ENCODE results near the gene TBC1D8. TPM values are rescaled to one million over a fixed set of nuclear protein-coding genes. Genes with fewer than 3 reads are reported as not detected.

The TBC1D8 gene
- total RNA-seq, 4 donors from 2014 or later, result 19.5 to 46.9 (median 24.8) TPM

DNA sequence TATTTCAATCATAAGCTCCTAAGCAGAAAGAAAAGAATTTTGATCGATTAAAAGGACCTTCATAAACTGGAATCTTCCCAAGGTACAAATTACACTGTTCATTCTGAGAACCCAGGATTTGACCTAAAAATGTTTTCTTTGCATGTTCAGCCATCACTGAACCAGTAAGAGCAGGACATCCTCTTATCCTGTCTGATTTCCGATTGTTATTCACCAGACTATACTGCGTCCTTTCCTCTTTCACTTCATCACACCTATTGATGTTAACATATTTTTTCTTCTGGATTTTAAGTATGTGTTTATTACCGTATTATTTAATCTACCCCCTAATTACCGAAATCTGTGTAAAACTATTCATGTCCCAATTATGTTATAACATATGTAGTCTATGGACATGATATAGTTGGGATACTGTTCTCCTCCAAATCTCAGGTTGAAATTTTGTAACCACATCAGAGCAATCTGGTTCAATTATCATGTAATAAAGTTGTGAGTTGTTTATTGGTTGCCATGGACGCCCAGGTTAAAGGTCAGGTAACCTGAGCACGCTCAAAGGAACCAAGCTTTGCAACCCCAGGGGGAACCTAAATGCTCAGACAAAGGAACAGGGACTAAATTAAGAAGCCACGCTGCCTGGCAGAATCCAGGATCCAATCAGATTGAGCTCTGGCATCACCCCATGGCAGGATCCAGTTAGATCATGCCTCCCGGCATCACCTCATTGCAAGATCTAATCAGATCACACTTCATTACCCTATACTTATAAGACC lies 11.6 kb upstream of the TBC1D8 start:
- no peak overlapping the region for H3K4me3 ChIP-seq
- H3K4me1 ChIP-seq, result peaks cover 0 to 7% (median 0%) of the 10 kb centered on the region in 3 donors
- WGBS, 2 donors, result 70 to 74% methylated on average over 9 of the region's 9 CpGs
- DNase-seq, result no peak
- TF ChIP-seq, protein P1, sequence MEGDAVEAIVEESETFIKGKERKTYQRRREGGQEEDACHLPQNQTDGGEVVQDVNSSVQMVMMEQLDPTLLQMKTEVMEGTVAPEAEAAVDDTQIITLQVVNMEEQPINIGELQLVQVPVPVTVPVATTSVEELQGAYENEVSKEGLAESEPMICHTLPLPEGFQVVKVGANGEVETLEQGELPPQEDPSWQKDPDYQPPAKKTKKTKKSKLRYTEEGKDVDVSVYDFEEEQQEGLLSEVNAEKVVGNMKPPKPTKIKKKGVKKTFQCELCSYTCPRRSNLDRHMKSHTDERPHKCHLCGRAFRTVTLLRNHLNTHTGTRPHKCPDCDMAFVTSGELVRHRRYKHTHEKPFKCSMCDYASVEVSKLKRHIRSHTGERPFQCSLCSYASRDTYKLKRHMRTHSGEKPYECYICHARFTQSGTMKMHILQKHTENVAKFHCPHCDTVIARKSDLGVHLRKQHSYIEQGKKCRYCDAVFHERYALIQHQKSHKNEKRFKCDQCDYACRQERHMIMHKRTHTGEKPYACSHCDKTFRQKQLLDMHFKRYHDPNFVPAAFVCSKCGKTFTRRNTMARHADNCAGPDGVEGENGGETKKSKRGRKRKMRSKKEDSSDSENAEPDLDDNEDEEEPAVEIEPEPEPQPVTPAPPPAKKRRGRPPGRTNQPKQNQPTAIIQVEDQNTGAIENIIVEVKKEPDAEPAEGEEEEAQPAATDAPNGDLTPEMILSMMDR (IDR thresholded peaks at IDR 0.05), result no peak
- no peak for TF ChIP-seq POLR2A (IDR thresholded peaks at IDR 0.05)
- intact Hi-C loops (cut with DNase I), result no loop called here
- no peaks in the 10 kb centered on the region for H3K36me3 ChIP-seq
- no peak overlapping the region for H3K27ac ChIP-seq
- H3K9me3 ChIP-seq, result peaks cover 0 to 7% (median under 1%) of the 10 kb centered on the region in 3 donors
- no peaks in the 10 kb centered on the region for H3K27me3 ChIP-seq

DNA sequence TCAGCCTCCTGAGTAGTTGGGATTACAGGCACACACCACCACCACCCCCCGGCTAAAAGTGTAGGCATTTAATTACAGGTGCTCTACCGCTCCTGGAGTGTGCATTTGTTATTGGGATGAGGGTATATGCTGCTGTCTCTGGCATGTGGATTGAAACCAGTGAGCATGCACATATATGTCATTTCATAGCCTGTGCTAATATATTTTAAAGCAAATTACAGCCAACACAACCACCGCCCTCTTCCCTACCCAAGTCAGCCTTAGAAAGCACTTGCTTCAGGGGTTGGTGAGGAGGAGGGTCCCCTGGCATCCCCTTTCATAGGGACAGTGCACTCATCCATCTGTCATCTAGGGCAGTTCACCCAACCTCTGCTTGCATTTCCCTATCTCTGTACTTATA lies 10.5 kb upstream of the TBC1D8 start:
- no peak overlapping the region for H3K4me3 ChIP-seq
- H3K27ac ChIP-seq, result no peak overlapping the region
- H3K36me3 ChIP-seq, result no peaks in the 10 kb centered on the region
- intact Hi-C loops (cut with DNase I), result no loop called here
- WGBS, 2 donors, result 92 to 100% methylated on average over 3 of the region's 3 CpGs
- no peak for DNase-seq
- H3K27me3 ChIP-seq, result no peaks in the 10 kb centered on the region
- no peaks in the 10 kb centered on the region for H3K9me3 ChIP-seq
- no peak for TF ChIP-seq POLR2A (IDR thresholded peaks at IDR 0.05)
- TF ChIP-seq, protein P1 (IDR thresholded peaks at IDR 0.05), result no peak
- peaks cover 0 to 7% (median 0%) of the 10 kb centered on the region in 3 donors for H3K4me1 ChIP-seq

DNA sequence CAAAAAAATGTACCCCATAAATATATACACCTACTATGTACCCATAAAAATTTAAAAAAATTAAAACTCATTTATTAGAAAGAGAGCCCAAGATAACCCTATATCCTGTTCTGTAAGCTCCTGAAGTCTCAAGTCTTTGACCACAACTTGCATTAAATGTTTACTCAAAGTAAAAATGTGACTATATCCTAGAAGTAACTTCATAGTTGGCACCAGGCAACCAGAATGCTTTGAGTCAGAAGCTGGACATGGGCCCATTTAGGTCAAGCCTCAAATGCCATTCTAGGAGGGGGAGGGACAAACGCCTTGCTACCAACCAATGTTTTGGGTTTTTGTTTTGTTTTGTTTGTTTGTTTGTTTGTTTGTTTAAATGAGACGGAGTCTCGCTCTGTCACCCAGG lies 9.3 kb upstream of the TBC1D8 start:
- no peak for TF ChIP-seq POLR2A (IDR thresholded peaks at IDR 0.05)
- TF ChIP-seq, protein P1 (IDR thresholded peaks at IDR 0.05), result no peak
- Histone ChIP-seq H3K27me3 (no peaks in the 10 kb centered on the region), H3K4me3 (no peak overlapping the region), H3K9me3 (no peaks in the 10 kb centered on the region), H3K4me1 (peaks cover 0 to 7% (median 0%) of the 10 kb centered on the region in 3 donors), H3K36me3 (no peaks in the 10 kb centered on the region), H3K27ac (no peak overlapping the region)
- WGBS, 2 donors, result 88 to 89% methylated on average over 3 of the region's 3 CpGs
- intact Hi-C loops (cut with DNase I), result no loop called here
- no peak for DNase-seq

DNA sequence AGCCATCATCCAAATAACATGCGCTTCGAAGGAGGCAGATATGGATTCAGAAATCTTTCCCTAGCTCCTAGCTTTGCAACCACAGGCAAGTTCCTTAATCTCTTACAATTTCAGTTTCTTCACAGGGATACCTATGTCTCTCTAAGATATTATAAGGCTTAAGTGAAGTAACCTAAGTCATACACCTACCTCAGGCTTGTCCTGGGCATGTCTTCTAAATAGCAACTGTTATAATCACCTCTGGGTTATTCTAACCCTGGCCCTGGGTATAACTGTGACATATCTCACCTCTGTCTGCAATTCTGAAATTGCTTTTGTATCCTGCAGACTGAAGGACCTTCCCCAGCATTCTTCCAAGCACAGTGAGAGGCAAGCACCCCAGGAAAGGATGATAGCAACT lies 8.3 kb upstream of the TBC1D8 start:
- Histone ChIP-seq H3K4me3 (no peak overlapping the region), H3K4me1 (peaks cover 0 to 7% (median 0%) of the 10 kb centered on the region in 3 donors), H3K36me3 (no peaks in the 10 kb centered on the region), H3K27ac (no peak overlapping the region), H3K9me3 (no peaks in the 10 kb centered on the region), H3K27me3 (no peaks in the 10 kb centered on the region)
- no peak for DNase-seq
- 97% methylated on average over 2 of the region's 2 CpGs for WGBS, 2 donors
- intact Hi-C loops (cut with DNase I), result loop anchor here (10.0 kb wide), 1 partner anchor 45 kb away; no protein-coding TSS in a partner anchor
- TF ChIP-seq POLR2A (IDR thresholded peaks at IDR 0.05), result no peak
- TF ChIP-seq, protein P1 (IDR thresholded peaks at IDR 0.05), result no peak

DNA sequence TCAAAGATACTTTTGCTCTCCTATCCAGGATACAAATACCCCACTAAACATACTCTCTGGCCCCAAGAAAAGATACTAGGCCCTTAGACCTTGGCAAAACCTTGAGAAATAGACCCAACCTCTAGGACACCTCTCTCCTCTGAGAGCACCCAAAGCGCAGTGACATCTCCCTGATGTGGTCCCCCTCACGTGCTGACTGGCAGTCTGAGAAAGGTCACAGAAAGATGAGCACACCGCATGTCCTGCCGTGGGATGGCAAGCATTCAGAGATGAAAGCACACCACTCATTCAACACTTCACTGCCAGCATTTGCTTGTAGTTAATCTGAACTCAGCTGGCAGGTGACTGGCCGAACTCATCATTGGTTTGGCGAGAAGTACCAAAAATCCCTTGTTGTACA lies 6.1 kb upstream of the TBC1D8 start:
- H3K27me3 ChIP-seq, result no peaks in the 10 kb centered on the region
- H3K4me1 ChIP-seq, result peaks cover 5 to 18% (median 5%) of the 10 kb centered on the region in 3 donors
- H3K27ac ChIP-seq, result no peak overlapping the region
- no peak for TF ChIP-seq POLR2A (IDR thresholded peaks at IDR 0.05)
- TF ChIP-seq, protein P1 (IDR thresholded peaks at IDR 0.05), result no peak
- no peak for DNase-seq
- WGBS, 2 donors, result 80 to 89% methylated on average over 3 to 6 of the region's 6 CpGs
- no peaks in the 10 kb centered on the region for H3K36me3 ChIP-seq
- no peaks in the 10 kb centered on the region for H3K9me3 ChIP-seq
- no peak overlapping the region for H3K4me3 ChIP-seq
- intact Hi-C loops (cut with DNase I), result loop anchor here (10.0 kb wide), 1 partner anchor 48 kb away; no protein-coding TSS in a partner anchor

Measured in esophagus squamous epithelium (tissue), 5 donors.